Liver (tissue), 3 donors: ENCODE measurements around the gene FAM111A.

Experiments
- CTCF ChIP-seq: fragments of 150-350 bp; IDR thresholded peaks from 2 replicates; pipeline ENCODE4 v1.5.1; 2017; ENCODE audit warnings: improper control_type of control experiment, low read depth, low read length; ENCODE audit not compliant: missing input control
- EGR1 ChIP-seq, 2 donors: IDR thresholded peaks; 2 replicates each; pipeline ENCODE4 v1.6.1; 2016 to 2018; ENCODE audit warnings: antibody characterized with exemption in 2 of 2, low read depth in 2 of 2
- FOXA2 ChIP-seq: IDR thresholded peaks from 2 replicates; pipeline ENCODE4 v1.6.1; 2016; ENCODE audit warnings: antibody characterized with exemption
- GABPA ChIP-seq, 2 donors: IDR thresholded peaks in 1 of 2; conservative IDR thresholded peaks in 1 of 2; 2 replicates each; pipeline ENCODE4 v1.6.1; 2016; ENCODE audit warnings: antibody characterized with exemption in 2 of 2, mild to moderate bottlenecking in 1 of 2, moderate library complexity in 1 of 2
- JUND ChIP-seq, 2 donors: IDR thresholded peaks; 2 replicates each; pipeline ENCODE4 v1.6.1; 2016; ENCODE audit warnings: antibody characterized with exemption in 2 of 2
- RAD21 ChIP-seq, 2 donors: IDR thresholded peaks; 2 replicates each; pipeline ENCODE4 v1.6.1; 2016; ENCODE audit warnings: antibody characterized with exemption in 2 of 2, mild to moderate bottlenecking in 2 of 2
- REST ChIP-seq: IDR thresholded peaks from 2 replicates; pipeline ENCODE4 v1.6.1; 2016; ENCODE audit warnings: antibody characterized with exemption, mild to moderate bottlenecking
- RXRA ChIP-seq, 2 donors: IDR thresholded peaks; 2 replicates each; pipeline ENCODE4 v1.6.1; 2017 to 2018; ENCODE audit warnings: antibody characterized with exemption in 2 of 2, mild to moderate bottlenecking in 1 of 2
- TAF1 ChIP-seq: conservative IDR thresholded peaks from 2 replicates; pipeline ENCODE4 v1.6.1; 2016; ENCODE audit warnings: antibody characterized with exemption, mild to moderate bottlenecking
- YY1 ChIP-seq: IDR thresholded peaks from 2 replicates; pipeline ENCODE4 v1.6.1; 2016; ENCODE audit warnings: antibody characterized with exemption, mild to moderate bottlenecking
- ZBTB33 ChIP-seq: IDR thresholded peaks from 2 replicates; pipeline ENCODE4 v1.6.1; 2016; ENCODE audit warnings: antibody characterized with exemption
- TF ChIP-seq, protein P1 (sequence below): IDR thresholded peaks from 2 replicates; pipeline ENCODE4 v1.6.1; 2016; ENCODE audit warnings: antibody characterized with exemption
- donor health status: healthy.
- donor health status: healthy.

DNA sequence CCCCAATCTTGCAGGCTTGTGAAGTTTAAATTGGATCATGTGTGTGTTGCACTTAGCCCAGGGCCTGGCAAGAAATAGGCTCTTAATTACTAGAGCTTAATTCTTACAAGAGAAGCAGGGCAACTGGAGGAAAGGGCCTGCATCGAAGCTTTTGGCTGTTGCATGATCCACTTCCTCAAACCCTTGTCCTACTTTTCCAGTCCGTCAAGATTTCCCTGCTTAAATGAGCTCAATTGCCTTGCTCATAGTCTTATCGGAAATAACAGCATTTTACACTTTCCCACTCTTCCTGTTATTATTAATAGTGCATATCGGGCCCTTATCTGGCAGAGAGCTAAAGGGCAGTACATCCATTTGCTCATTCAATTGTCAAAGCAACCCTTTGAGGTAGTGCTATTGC lies 47.3 kb downstream of the FAM111A start:
- no peak for TF ChIP-seq CTCF
- TF ChIP-seq, protein P1, sequence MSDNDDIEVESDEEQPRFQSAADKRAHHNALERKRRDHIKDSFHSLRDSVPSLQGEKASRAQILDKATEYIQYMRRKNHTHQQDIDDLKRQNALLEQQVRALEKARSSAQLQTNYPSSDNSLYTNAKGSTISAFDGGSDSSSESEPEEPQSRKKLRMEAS: no peak
- TF ChIP-seq REST: no peak
- no peak for TF ChIP-seq ZBTB33
- TF ChIP-seq JUND (IDR thresholded peaks at IDR 0.05): no peak
- TF ChIP-seq FOXA2: no peak
- TF ChIP-seq RAD21 (IDR thresholded peaks at IDR 0.05): no peak
- no peak for TF ChIP-seq GABPA (IDR thresholded peaks at IDR 0.05 in 1 of 2, conservative IDR thresholded peaks at IDR 0.05 in 1 of 2)
- no peak for TF ChIP-seq TAF1
- TF ChIP-seq EGR1 (IDR thresholded peaks at IDR 0.05; ENCODE audit: low read depth in 2 of 2): no peak
- no peak for TF ChIP-seq YY1
- no peak for TF ChIP-seq RXRA (IDR thresholded peaks at IDR 0.05)
